Adrenal gland (tissue), 12 donors: ENCODE measurements around the gene DENND6B. TPM values are rescaled to one million over a fixed set of nuclear protein-coding genes. Genes with fewer than 3 reads are reported as not detected.

Experiments used
- DNase-seq, 7 donors: peaks; one replicate each; pipeline ENCODE4 v3.0.0-alpha.2; 2019 to 2020
- H3K27ac ChIP-seq, 5 donors: fragments of 200-600 bp; sonication (generic) in 4 of 5; 1 replicate in 3 of 5; 2 replicates in 2 of 5; pipeline versions ENCODE4 v1.5.1 to v1.8.0; 2016 to 2020; ENCODE audit warnings: mild to moderate bottlenecking in 1 of 5
- H3K27me3 ChIP-seq: fragments of 200-600 bp; 2 replicates; pipeline ENCODE4 v1.8.0; 2021
- H3K36me3 ChIP-seq, 2 donors: fragments of 200-600 bp; replicated peaks in 1 of 2; 1 replicate in 1 of 2; 2 replicates in 1 of 2; pipeline versions ENCODE4 v1.5.1 to v1.8.0; 2018 to 2022
- H3K4me1 ChIP-seq, 2 donors: fragments of 200-600 bp; replicated peaks in 1 of 2; 1 replicate in 1 of 2; 2 replicates in 1 of 2; pipeline versions ENCODE4 v1.5.1 to v1.8.0; 2018 to 2021
- H3K4me3 ChIP-seq, 4 donors: fragments of 200-600 bp; sonication (generic) in 3 of 4; one replicate each; pipeline ENCODE4 v1.5.1; 2016 to 2018
- H3K9me3 ChIP-seq, 3 donors: fragments of 200-600 bp; sonication (generic) in 1 of 3; replicated peaks in 1 of 3; 1 replicate in 2 of 3; 2 replicates in 1 of 3; pipeline versions ENCODE4 v1.5.1 to v1.8.0; 2016 to 2021
- POLR2A ChIP-seq, 2 donors: fragments of 450-650 bp; IDR thresholded peaks; one replicate each; pipeline ENCODE4 v1.6.1; 2017; ENCODE audit warnings: antibody characterized with exemption in 2 of 2, mild to moderate bottlenecking in 2 of 2, moderate library complexity in 1 of 2
- WGBS, 4 donors: extraction: QIAGEN DNeasy Blood & Tissue Kit in 2 of 4; methylation state at CpG; one replicate each; pipeline versions ENCODE4 v1.1.5 to v1.1.7; 2013 to 2017; 5-methylcytosine and 5-hydroxymethylcytosine counted together
- intact Hi-C, 2 donors: fragments of 100-400 bp; cut with DNase I; formaldehyde crosslinking; loops; one replicate each; pipeline versions ENCODE4 v1.14.1 to v1.15.0; 2022 to 2023
- polyA plus RNA-seq, 3 donors: library from polyadenylated mRNA; stranded (reverse); fragments of 200-250 nt in 2 of 3; fragments of 350-450 nt in 1 of 3; fragmentation: Illumina TruSeq in 1 of 3; extraction: RNeasy Lipid Tissue Mini Kit (QIAGEN cat#74804) in 1 of 3; gene quantifications; one replicate each; pipeline ENCODE4 v1.2.3, GENCODE V29; 2013 to 2014
- total RNA-seq, 9 donors: library from RNA; depleted of rRNA in 4 of 9; stranded (reverse); fragments of >200 nt in 4 of 9; fragments of 120-200 nt in 1 of 9; fragmentation: NEBNext Ultra II Directional in 1 of 9; extraction: Animal tissue kit (Norgen Biotek cat#: 25700) in 1 of 9; gene quantifications; one replicate each; pipeline versions ENCODE4 v1.1.0 to v1.2.4, GENCODE V29; 2013 to 2023
- TF ChIP-seq, protein P1 (sequence below), 6 experiments: fragments of 450-650 bp in 4 of 6; fragments of 200-600 bp in 2 of 6; sonication (generic) in 1 of 6; IDR thresholded peaks; 1 replicate in 5 of 6; 2 replicates in 1 of 6; pipeline versions ENCODE4 v1.5.1 to v1.8.0; 2016 to 2021; ENCODE audit warnings: antibody characterized with exemption in 6 of 6, mild to moderate bottlenecking in 2 of 6, moderate library complexity in 1 of 6
- donor health status: healthy with polysubstance abuse.
- donor health status: Bipolar disorder and iron deficiency.
- donor health status: DM: yes; HTN: yes; CAD: no.
- donor health status: DM: no; HTN: no; CAD: no.
- donor health status: DM: no; HTN: no; CAD: no.
- donor health status: DM: yes; HTN: yes; CAD: no.

The DENND6B gene
- total and polyA plus RNA-seq, 12 donors: 1.8 to 32.7 (median 8.9) TPM

- Histone ChIP-seq H3K4me3 (no peak overlapping the region), H3K9me3 (no peaks in the 10 kb centered on the region), H3K36me3 (no peaks in the 10 kb centered on the region), H3K27ac (no peak overlapping the region), H3K27me3 (no peaks in the 10 kb centered on the region), H3K4me1 (peaks cover 4 to 6% of the 10 kb centered on the region in 2 donors)
- no peak for DNase-seq
- intact Hi-C loops: no loop called here
- 84 to 95% (median 93%) methylated on average over 4 to 15 of the region's 15 CpGs for WGBS, 4 donors
- TF ChIP-seq, protein P1, sequence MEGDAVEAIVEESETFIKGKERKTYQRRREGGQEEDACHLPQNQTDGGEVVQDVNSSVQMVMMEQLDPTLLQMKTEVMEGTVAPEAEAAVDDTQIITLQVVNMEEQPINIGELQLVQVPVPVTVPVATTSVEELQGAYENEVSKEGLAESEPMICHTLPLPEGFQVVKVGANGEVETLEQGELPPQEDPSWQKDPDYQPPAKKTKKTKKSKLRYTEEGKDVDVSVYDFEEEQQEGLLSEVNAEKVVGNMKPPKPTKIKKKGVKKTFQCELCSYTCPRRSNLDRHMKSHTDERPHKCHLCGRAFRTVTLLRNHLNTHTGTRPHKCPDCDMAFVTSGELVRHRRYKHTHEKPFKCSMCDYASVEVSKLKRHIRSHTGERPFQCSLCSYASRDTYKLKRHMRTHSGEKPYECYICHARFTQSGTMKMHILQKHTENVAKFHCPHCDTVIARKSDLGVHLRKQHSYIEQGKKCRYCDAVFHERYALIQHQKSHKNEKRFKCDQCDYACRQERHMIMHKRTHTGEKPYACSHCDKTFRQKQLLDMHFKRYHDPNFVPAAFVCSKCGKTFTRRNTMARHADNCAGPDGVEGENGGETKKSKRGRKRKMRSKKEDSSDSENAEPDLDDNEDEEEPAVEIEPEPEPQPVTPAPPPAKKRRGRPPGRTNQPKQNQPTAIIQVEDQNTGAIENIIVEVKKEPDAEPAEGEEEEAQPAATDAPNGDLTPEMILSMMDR (IDR thresholded peaks at IDR 0.05): no peak
- no peak for TF ChIP-seq POLR2A (IDR thresholded peaks at IDR 0.05)
Observed at GRCh38 chr22:50319503-50319951, 7.3 kb downstream of the DENND6B start.

DNA sequence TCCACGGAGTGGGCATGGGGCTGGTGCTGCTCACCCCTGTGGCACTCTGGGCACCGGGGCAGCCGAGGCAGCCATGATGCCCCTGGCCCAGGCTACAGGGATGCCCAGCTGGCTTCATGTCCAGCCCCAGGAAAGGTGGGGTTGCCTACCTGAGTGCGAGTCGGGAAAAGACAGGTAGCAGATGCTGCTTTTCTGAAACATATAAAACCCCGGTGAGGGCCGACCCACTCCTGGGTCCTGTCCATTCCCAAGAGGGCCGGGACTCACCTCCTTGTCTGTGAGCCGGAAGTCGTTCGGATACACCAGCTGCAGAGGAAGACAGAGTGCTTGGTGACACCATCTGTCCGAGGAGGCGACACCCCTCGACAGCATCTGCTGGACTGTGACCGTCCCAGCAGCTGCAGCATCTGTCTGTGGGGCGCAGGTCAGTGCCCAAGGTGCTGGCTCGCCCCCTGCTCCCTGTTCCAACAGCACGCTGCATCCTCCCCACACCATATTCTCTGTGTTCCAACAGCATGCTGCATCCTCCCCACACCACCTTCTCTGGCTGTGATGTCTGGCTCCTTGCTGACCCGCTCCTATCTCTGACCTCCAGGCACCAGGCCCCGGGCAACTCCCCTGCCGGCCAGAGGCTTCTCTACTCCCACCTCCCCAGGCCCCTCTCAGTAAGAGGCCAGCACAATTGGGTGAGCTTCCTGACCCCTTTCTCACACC, 8.0 kb downstream of the DENND6B start:
- Histone ChIP-seq H3K27ac (no peak overlapping the region), H3K9me3 (no peaks in the 10 kb centered on the region), H3K36me3 (no peaks in the 10 kb centered on the region), H3K27me3 (no peaks in the 10 kb centered on the region), H3K4me3 (no peak overlapping the region), H3K4me1 (peaks cover 8 to 11% of the 10 kb centered on the region in 2 donors)
- WGBS, 4 donors: 82 to 89% (median 86%) methylated on average over 10 to 21 of the region's 21 CpGs
- intact Hi-C loops: no loop called here
- DNase-seq: no peak
- TF ChIP-seq, protein P1 (IDR thresholded peaks at IDR 0.05): no peak
- no peak for TF ChIP-seq POLR2A (IDR thresholded peaks at IDR 0.05)

GRCh38 chr22:50318356-50318697, 8.5 kb downstream of the DENND6B start:
- Histone ChIP-seq H3K27me3 (no peaks in the 10 kb centered on the region), H3K4me3 (no peak overlapping the region), H3K9me3 (no peaks in the 10 kb centered on the region), H3K36me3 (no peaks in the 10 kb centered on the region), H3K4me1 (peaks cover 8 to 12% of the 10 kb centered on the region in 2 donors), H3K27ac (no peak overlapping the region)
- TF ChIP-seq, protein P1 (IDR thresholded peaks at IDR 0.05): no peak
- TF ChIP-seq POLR2A (IDR thresholded peaks at IDR 0.05): no peak
- intact Hi-C loops: no loop called here
- WGBS, 4 donors: 86 to 91% (median 87%) methylated on average over 7 of the region's 7 CpGs; no CpG with 5 or more reads in 1 of the 4 donors
- no peak for DNase-seq

DNA sequence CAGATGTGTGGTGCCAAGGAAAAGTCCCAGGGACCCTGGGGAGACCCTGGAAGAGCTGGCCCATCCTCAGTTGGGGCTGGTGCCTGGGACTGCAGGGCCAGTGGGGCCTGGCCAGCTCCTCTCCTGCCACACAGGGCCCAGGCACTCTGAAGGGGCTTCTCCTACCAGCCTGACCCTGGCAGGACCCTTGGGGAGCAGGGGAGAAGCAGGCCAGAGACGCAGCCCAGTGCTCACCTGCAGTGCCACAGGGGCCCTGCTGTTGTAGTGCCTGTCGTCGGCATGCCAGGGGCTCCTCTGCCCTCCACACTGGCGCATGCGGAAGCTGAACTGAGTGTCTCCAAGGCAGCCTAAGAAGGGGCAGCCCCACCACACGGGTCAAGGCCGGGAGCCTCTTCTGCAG, 9.1 kb downstream of the DENND6B start:
- intact Hi-C loops: no loop called here
- no peaks in the 10 kb centered on the region for H3K27me3 ChIP-seq
- TF ChIP-seq POLR2A (IDR thresholded peaks at IDR 0.05): no peak
- TF ChIP-seq, protein P1 (IDR thresholded peaks at IDR 0.05): no peak
- no peak overlapping the region for H3K4me3 ChIP-seq
- WGBS, 4 donors: 78 to 82% methylated on average over 7 of the region's 7 CpGs; no CpG with 5 or more reads in 2 of the 4 donors
- H3K36me3 ChIP-seq: no peaks in the 10 kb centered on the region
- no peak overlapping the region for H3K27ac ChIP-seq
- no peaks in the 10 kb centered on the region for H3K9me3 ChIP-seq
- DNase-seq: no peak
- H3K4me1 ChIP-seq: peaks cover 8 to 12% of the 10 kb centered on the region in 2 donors
